Measurements from ENCODE around the gene BCL6B. TPM values are rescaled to one million over a fixed set of nuclear protein-coding genes. Genes with fewer than 3 reads are reported as not detected.

BCL6B gene
- total and polyA plus RNA-seq, 11 donors = 5.9 to 32.8 (median 10.6) TPM

GRCh38 chr17:7068268-7068667 is 45.4 kb downstream of the BCL6B start:
- Histone ChIP-seq H3K4me3 (no peak overlapping the region), H3K4me1 (no peaks in the 10 kb centered on the region), H3K9me3 (peaks cover 0 to 16% (median 7%) of the 10 kb centered on the region in 12 donors), H3K36me3 (no peaks in the 10 kb centered on the region), H3K27me3 (no peaks in the 10 kb centered on the region), H3K27ac (no peak overlapping the region)
- DNase-seq (no peak), ATAC-seq (no peak)
- WGBS, 4 donors = 14 to 27% (median 19%) methylated on average over 1 of the region's 1 CpG
- intact Hi-C loops (cut with DNase I) = no loop called here
- TF ChIP-seq CTCF (IDR thresholded peaks at IDR 0.05) (no peak), POLR2A (IDR thresholded peaks at IDR 0.05) (no peak)

- Histone ChIP-seq H3K27me3 (no peaks in the 10 kb centered on the region), H3K4me1 (no peaks in the 10 kb centered on the region), H3K4me3 (no peak overlapping the region), H3K27ac (no peak overlapping the region), H3K36me3 (no peaks in the 10 kb centered on the region), H3K9me3 (peaks cover 0 to 16% (median 7%) of the 10 kb centered on the region in 12 donors)
- 79 to 90% (median 80%) methylated on average over 3 of the region's 3 CpGs for WGBS, 4 donors
- DNase-seq (no peak), ATAC-seq (no peak)
- TF ChIP-seq POLR2A (IDR thresholded peaks at IDR 0.05) = no peak
- intact Hi-C loops (cut with DNase I) = no loop called here
Measured at GRCh38 chr17:7070712-7071111, 47.9 kb downstream of the BCL6B start.

- DNase-seq (no peak), ATAC-seq (no peak)
- no peak overlapping the region for H3K4me3 ChIP-seq
- intact Hi-C loops (cut with DNase I) = no loop called here
- TF ChIP-seq CTCF (IDR thresholded peaks at IDR 0.05) (no peak), POLR2A (IDR thresholded peaks at IDR 0.05) (no peak)
- no peak overlapping the region for H3K27ac ChIP-seq
- H3K27me3 ChIP-seq = no peaks in the 10 kb centered on the region
- H3K4me1 ChIP-seq = no peaks in the 10 kb centered on the region
- H3K9me3 ChIP-seq = peaks cover 0 to 16% (median 7%) of the 10 kb centered on the region in 12 donors
- 80 to 93% (median 87%) methylated on average over 2 of the region's 2 CpGs for WGBS, 4 donors
- no peaks in the 10 kb centered on the region for H3K36me3 ChIP-seq
Measured at GRCh38 chr17:7072406-7072805, 49.6 kb downstream of the BCL6B start.

- Histone ChIP-seq H3K36me3 (no peaks in the 10 kb centered on the region), H3K4me3 (no peak overlapping the region), H3K4me1 (no peaks in the 10 kb centered on the region), H3K27ac (no peak overlapping the region), H3K27me3 (no peaks in the 10 kb centered on the region), H3K9me3 (no peaks in the 10 kb centered on the region)
- TF ChIP-seq CTCF (IDR thresholded peaks at IDR 0.05) (no peak), POLR2A (IDR thresholded peaks at IDR 0.05) (no peak)
- ATAC-seq (no peak), DNase-seq (no peak)
- intact Hi-C loops (cut with DNase I) = no loop called here
- 73 to 82% (median 80%) methylated on average over 14 of the region's 14 CpGs for WGBS, 4 donors
Measured at GRCh38 chr17:7074931-7075330, 52.1 kb downstream of the BCL6B start.

GRCh38 chr17:7077911-7078546 is 55.2 kb downstream of the BCL6B start:
- H3K36me3 ChIP-seq = no peaks in the 10 kb centered on the region
- H3K9me3 ChIP-seq = peaks cover 0 to 3% (median 0%) of the 10 kb centered on the region in 12 donors
- no peaks in the 10 kb centered on the region for H3K27me3 ChIP-seq
- TF ChIP-seq POLR2A (IDR thresholded peaks at IDR 0.05) (no peak), CTCF (IDR thresholded peaks at IDR 0.05) (no peak)
- WGBS, 4 donors = 81 to 85% (median 83%) methylated on average over 7 of the region's 7 CpGs
- no peak overlapping the region for H3K27ac ChIP-seq
- peak overlapping the region in 2 of 12 donors; percentile 35 to 47 for H3K4me3 ChIP-seq
- H3K4me1 ChIP-seq = peaks cover 0 to 27% (median 0%) of the 10 kb centered on the region in 12 donors
- DNase-seq (no peak), ATAC-seq (no peak)
- intact Hi-C loops (cut with DNase I) = no loop called here

All from heart left ventricle (tissue), 16 donors.